Measurements from ENCODE around the gene GRIK5.
"Not testable (repeated sequence)": the region's sequence is repeated elsewhere in the genome, so short reads cannot be mapped to it uniquely, and the experiment has no call there.

GRIK5 gene

GRCh38 chr19:41994994-41995958 is 74.7 kb downstream of the GRIK5 start:
- DNase-seq = no peak
- H4K20me1 ChIP-seq (ENCODE audit: insufficient read depth, low read length) = peaks cover 7% of the 10 kb centered on the region
- TF ChIP-seq, protein P1, sequence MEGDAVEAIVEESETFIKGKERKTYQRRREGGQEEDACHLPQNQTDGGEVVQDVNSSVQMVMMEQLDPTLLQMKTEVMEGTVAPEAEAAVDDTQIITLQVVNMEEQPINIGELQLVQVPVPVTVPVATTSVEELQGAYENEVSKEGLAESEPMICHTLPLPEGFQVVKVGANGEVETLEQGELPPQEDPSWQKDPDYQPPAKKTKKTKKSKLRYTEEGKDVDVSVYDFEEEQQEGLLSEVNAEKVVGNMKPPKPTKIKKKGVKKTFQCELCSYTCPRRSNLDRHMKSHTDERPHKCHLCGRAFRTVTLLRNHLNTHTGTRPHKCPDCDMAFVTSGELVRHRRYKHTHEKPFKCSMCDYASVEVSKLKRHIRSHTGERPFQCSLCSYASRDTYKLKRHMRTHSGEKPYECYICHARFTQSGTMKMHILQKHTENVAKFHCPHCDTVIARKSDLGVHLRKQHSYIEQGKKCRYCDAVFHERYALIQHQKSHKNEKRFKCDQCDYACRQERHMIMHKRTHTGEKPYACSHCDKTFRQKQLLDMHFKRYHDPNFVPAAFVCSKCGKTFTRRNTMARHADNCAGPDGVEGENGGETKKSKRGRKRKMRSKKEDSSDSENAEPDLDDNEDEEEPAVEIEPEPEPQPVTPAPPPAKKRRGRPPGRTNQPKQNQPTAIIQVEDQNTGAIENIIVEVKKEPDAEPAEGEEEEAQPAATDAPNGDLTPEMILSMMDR (IDR thresholded peaks at IDR 0.05; ENCODE audit: borderline replicate concordance, extremely low read depth, low read length, poor library complexity, severe bottlenecking) = no peak
- TF ChIP-seq EZH2 (IDR thresholded peaks at IDR 0.05; ENCODE audit: borderline replicate concordance, low read depth, low read length, severe bottlenecking) = no peak
- peaks cover 47% of the 10 kb centered on the region for H3K4me1 ChIP-seq (ENCODE audit: insufficient read depth, low read length)
- H3K4me3 ChIP-seq (ENCODE audit: low read depth in 1 of 2, low read length in 2 of 2) = peak overlapping the region in 1 of 2 experiments; percentile 82; a peak in 1 of 4 replicates
- H3K27me3 ChIP-seq (ENCODE audit: insufficient read depth, low read length, poor library complexity) = no peaks in the 10 kb centered on the region
- H3K9ac ChIP-seq (ENCODE audit: low read depth, low read length) = no peak overlapping the region
- no peak overlapping the region for H3K27ac ChIP-seq (ENCODE audit: low read length)
- no peak for ATAC-seq (ENCODE audit: insufficient read depth, low read depth)
- H3K79me2 ChIP-seq (ENCODE audit: insufficient read depth, low read length) = peaks cover 17% of the 10 kb centered on the region
- H3K36me3 ChIP-seq (ENCODE audit: insufficient read depth, low read length) = no peaks in the 10 kb centered on the region
- H2AFZ ChIP-seq (ENCODE audit: low read depth, low read length) = no peak overlapping the region
- H3K9me3 ChIP-seq (ENCODE audit: insufficient read depth, low read length, severe bottlenecking) = no peaks in the 10 kb centered on the region
- peak overlapping the region; percentile 96; the same call in 1 of the 2 replicates for H3K4me2 ChIP-seq (ENCODE audit: insufficient read depth, low read length)

DNA sequence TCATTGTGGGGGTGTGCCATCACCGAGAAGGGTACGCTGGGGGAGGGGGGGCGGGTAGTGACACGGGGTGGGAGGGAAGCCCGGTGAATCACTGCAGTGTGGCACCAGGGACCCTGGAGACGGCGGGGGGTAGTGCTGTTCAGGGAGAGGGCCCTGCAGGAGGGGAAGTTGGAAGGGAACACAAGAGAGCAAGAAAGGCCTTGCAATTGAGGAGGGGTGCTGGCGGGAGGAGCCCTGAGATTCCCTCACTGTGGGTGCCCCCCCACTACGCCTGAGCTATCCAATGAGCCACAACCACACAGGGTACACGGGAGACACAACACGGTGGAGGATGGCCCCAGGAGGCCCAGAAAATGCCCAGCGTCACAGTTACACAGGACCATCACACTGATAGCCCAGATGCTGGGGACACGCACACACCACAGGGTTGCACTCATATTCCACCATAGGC is 75.5 kb downstream of the GRIK5 start:
- Histone ChIP-seq H3K27me3 (ENCODE audit: insufficient read depth, low read length, poor library complexity) (no peaks in the 10 kb centered on the region), H3K4me1 (ENCODE audit: insufficient read depth, low read length) (peaks cover 47% of the 10 kb centered on the region), H2AFZ (ENCODE audit: low read depth, low read length) (peak overlapping the region; percentile 77; the same call in 1 of the 2 replicates), H4K20me1 (ENCODE audit: insufficient read depth, low read length) (peaks cover 7% of the 10 kb centered on the region), H3K79me2 (ENCODE audit: insufficient read depth, low read length) (peaks cover 17% of the 10 kb centered on the region), H3K27ac (ENCODE audit: low read length) (0 out of 2 replicates have a peak overlapping the region, but pooled peaks have one; percentile 71), H3K4me3 (ENCODE audit: low read depth in 1 of 2, low read length in 2 of 2) (peak overlapping the region in 1 of 2 experiments; percentile 82; a peak in 3 of 4 replicates), H3K9me3 (ENCODE audit: insufficient read depth, low read length, severe bottlenecking) (no peaks in the 10 kb centered on the region), H3K36me3 (ENCODE audit: insufficient read depth, low read length) (no peaks in the 10 kb centered on the region), H3K4me2 (ENCODE audit: insufficient read depth, low read length) (peak overlapping the region; percentile 96), H3K9ac (ENCODE audit: low read depth, low read length) (peak overlapping the region; percentile 69; the same call in 1 of the 2 replicates)
- ATAC-seq (ENCODE audit: insufficient read depth, low read depth) = peak; percentile 37
- DNase-seq = peak; percentile 68
- TF ChIP-seq, protein P1 (IDR thresholded peaks at IDR 0.05; ENCODE audit: borderline replicate concordance, extremely low read depth, low read length, poor library complexity, severe bottlenecking) = peak; percentile 23
- TF ChIP-seq EZH2 (IDR thresholded peaks at IDR 0.05; ENCODE audit: borderline replicate concordance, low read depth, low read length, severe bottlenecking) = no peak

- TF ChIP-seq, protein P1 (IDR thresholded peaks at IDR 0.05; ENCODE audit: borderline replicate concordance, extremely low read depth, low read length, poor library complexity, severe bottlenecking) = no peak
- no peak for TF ChIP-seq EZH2 (IDR thresholded peaks at IDR 0.05; ENCODE audit: borderline replicate concordance, low read depth, low read length, severe bottlenecking)
- ATAC-seq (ENCODE audit: insufficient read depth, low read depth) = peak; percentile 81
- Histone ChIP-seq H3K9ac (ENCODE audit: low read depth, low read length) (peak within 1 kb of the TSS; percentile 69), H3K9me3 (ENCODE audit: insufficient read depth, low read length, severe bottlenecking) (no peaks in the 10 kb centered on the region), H2AFZ (ENCODE audit: low read depth, low read length) (peak within 1 kb of the TSS; percentile 77), H3K4me2 (ENCODE audit: insufficient read depth, low read length) (peak within 1 kb of the TSS; percentile 96), H3K27ac (ENCODE audit: low read length) (peak within 1 kb of the TSS; percentile 71), H3K36me3 (ENCODE audit: insufficient read depth, low read length) (0 out of 2 replicates have a peak, but pooled peaks cover under 1% of the 10 kb centered on the region), H4K20me1 (ENCODE audit: insufficient read depth, low read length) (peaks cover 7% of the 10 kb centered on the region), H3K27me3 (ENCODE audit: insufficient read depth, low read length, poor library complexity) (no peaks in the 10 kb centered on the region), H3K4me1 (ENCODE audit: insufficient read depth, low read length) (peaks cover 47% of the 10 kb centered on the region), H3K79me2 (ENCODE audit: insufficient read depth, low read length) (peaks cover 17% of the 10 kb centered on the region), H3K4me3 (ENCODE audit: low read depth in 1 of 2, low read length in 2 of 2) (peak within 1 kb of the TSS; percentile 62 to 82; a peak in 3 of 4 replicates)
- DNase-seq = peak; percentile 85
Observed at GRCh38 chr19:41993612-41994483, 76.2 kb downstream of the GRIK5 start, which contains the start of gene ATP1A3. Gene ATP1A3, minus strand, starts transcription at chr19:41994230. Its CDS starts 154 bp downstream, at chr19:41994076.

- H3K4me1 ChIP-seq (ENCODE audit: insufficient read depth, low read length) = peaks cover 32% of the 10 kb centered on the region
- peaks cover 17% of the 10 kb centered on the region for H3K79me2 ChIP-seq (ENCODE audit: insufficient read depth, low read length)
- not testable (repeated sequence) for H3K9ac ChIP-seq (ENCODE audit: low read depth, low read length); H4K20me1 ChIP-seq (ENCODE audit: insufficient read depth, low read length); H3K9me3 ChIP-seq (ENCODE audit: insufficient read depth, low read length, severe bottlenecking); H3K27me3 ChIP-seq (ENCODE audit: insufficient read depth, low read length, poor library complexity); DNase-seq; H3K27ac ChIP-seq (ENCODE audit: low read length); H2AFZ ChIP-seq (ENCODE audit: low read depth, low read length); ATAC-seq (ENCODE audit: insufficient read depth, low read depth)
- H3K36me3 ChIP-seq (ENCODE audit: insufficient read depth, low read length) = peaks cover 18% of the 10 kb centered on the region
- H3K4me3 ChIP-seq (ENCODE audit: low read depth in 1 of 2, low read length in 2 of 2) = peak overlapping the region in 1 of 2 experiments; percentile 29; a peak in 2 of 4 replicates
- H3K4me2 ChIP-seq (ENCODE audit: insufficient read depth, low read length) = peak overlapping the region; percentile 96
Observed at GRCh38 chr19:41991925-41992569, 78.0 kb downstream of the GRIK5 start.
